ENCODE measurements around the gene UPF3A.

Gene UPF3A

GRCh38 chr13:114281351-114282040, at the start of gene UPF3A:
Gene UPF3A (plus strand): TSS chr13:114281601. CDS start chr13:114281640, 39 bp downstream.
- TF ChIP-seq POLR2AphosphoS5 (IDR thresholded peaks at IDR 0.05; ENCODE audit: borderline replicate concordance, low read depth, low read length), result peak; percentile 91
- TF ChIP-seq FOXP2 (optimal IDR thresholded peaks at IDR 0.05; ENCODE audit: control extremely low read depth, extremely low read length, insufficient read depth), result no peak
- Histone ChIP-seq H3K27ac (peak within 1 kb of the TSS; percentile 98), H3K9ac (ENCODE audit: insufficient read length) (peak within 1 kb of the TSS; percentile 99), H3K9me3 (ENCODE audit: low read depth, low read length) (no peaks in the 10 kb centered on the region), H3K4me3 (peak within 1 kb of the TSS; percentile 96), H3K36me3 (ENCODE audit: insufficient read depth, low read length) (peaks cover 29% of the 10 kb centered on the region)
- DNase-seq (ENCODE audit: low read depth, low spot score), result no peak

GRCh38 chr13:114231886-114232285, 49.5 kb upstream of the UPF3A start:
- H3K4me3 ChIP-seq, result no peak overlapping the region
- peaks cover 5% of the 10 kb centered on the region; the same call in 1 of the 2 replicates for H3K9me3 ChIP-seq (ENCODE audit: low read depth, low read length)
- H3K36me3 ChIP-seq (ENCODE audit: insufficient read depth, low read length), result peaks cover 4% of the 10 kb centered on the region; the same call in 1 of the 2 replicates
- H3K9ac ChIP-seq (ENCODE audit: insufficient read length), result no peak overlapping the region
- H3K27ac ChIP-seq, result no peak overlapping the region
- TF ChIP-seq POLR2AphosphoS5 (IDR thresholded peaks at IDR 0.05; ENCODE audit: borderline replicate concordance, low read depth, low read length), result no peak
- no peak for TF ChIP-seq FOXP2 (optimal IDR thresholded peaks at IDR 0.05; ENCODE audit: control extremely low read depth, extremely low read length, insufficient read depth)
- no peak for TF ChIP-seq EZH2 (IDR thresholded peaks at IDR 0.05)
- DNase-seq (ENCODE audit: low read depth, low spot score), result no peak

- Histone ChIP-seq H3K9me3 (ENCODE audit: low read depth, low read length) (peaks cover 5% of the 10 kb centered on the region; the same call in 1 of the 2 replicates), H3K36me3 (ENCODE audit: insufficient read depth, low read length) (peaks cover 27% of the 10 kb centered on the region), H3K4me3 (peak overlapping the region; percentile 98), H3K9ac (ENCODE audit: insufficient read length) (no peak overlapping the region), H3K27ac (0 out of 2 replicates have a peak overlapping the region, but pooled peaks have one; percentile 17)
- TF ChIP-seq POLR2AphosphoS5 (IDR thresholded peaks at IDR 0.05; ENCODE audit: borderline replicate concordance, low read depth, low read length), result no peak
- no peak for DNase-seq (ENCODE audit: low read depth, low spot score)
These were observed 47.1 kb upstream of the UPF3A start for GRCh38 chr13:114234266-114234644.

- Histone ChIP-seq H3K9me3 (ENCODE audit: low read depth, low read length) (peaks cover 5% of the 10 kb centered on the region; the same call in 1 of the 2 replicates), H3K4me3 (peak within 1 kb of the TSS; percentile 98), H3K9ac (ENCODE audit: insufficient read length) (peak within 1 kb of the TSS; percentile 85), H3K27ac (0 out of 2 replicates have a peak within 1 kb of the TSS, but pooled peaks have one; percentile 17), H3K36me3 (ENCODE audit: insufficient read depth, low read length) (peaks cover 33% of the 10 kb centered on the region)
- TF ChIP-seq FOXP2 (optimal IDR thresholded peaks at IDR 0.05; ENCODE audit: control extremely low read depth, extremely low read length, insufficient read depth) (no peak), POLR2AphosphoS5 (IDR thresholded peaks at IDR 0.05; ENCODE audit: borderline replicate concordance, low read depth, low read length) (peak; percentile 50)
- DNase-seq (ENCODE audit: low read depth, low spot score), result peak; percentile 42
These were observed 46.6 kb upstream of the UPF3A start, which contains the start of gene CDC16 for GRCh38 chr13:114234645-114235421. Gene CDC16 (plus strand): TSS chr13:114234897. CDS start chr13:114235085, 188 bp downstream.

- peak overlapping the region; percentile 85 for H3K9ac ChIP-seq (ENCODE audit: insufficient read length)
- DNase-seq (ENCODE audit: low read depth, low spot score), result no peak
- H3K4me3 ChIP-seq, result peak overlapping the region; percentile 98
- peaks cover 40% of the 10 kb centered on the region for H3K36me3 ChIP-seq (ENCODE audit: insufficient read depth, low read length)
- TF ChIP-seq POLR2AphosphoS5 (IDR thresholded peaks at IDR 0.05; ENCODE audit: borderline replicate concordance, low read depth, low read length) (no peak), EZH2 (IDR thresholded peaks at IDR 0.05) (no peak), FOXP2 (optimal IDR thresholded peaks at IDR 0.05; ENCODE audit: control extremely low read depth, extremely low read length, insufficient read depth) (no peak)
- H3K9me3 ChIP-seq (ENCODE audit: low read depth, low read length), result peaks cover 5% of the 10 kb centered on the region; the same call in 1 of the 2 replicates
- no peak overlapping the region for H3K27ac ChIP-seq
These were observed 45.7 kb upstream of the UPF3A start for GRCh38 chr13:114235697-114236096.

GRCh38 chr13:114236227-114236626, 45.2 kb upstream of the UPF3A start:
- H3K36me3 ChIP-seq (ENCODE audit: insufficient read depth, low read length), result peaks cover 45% of the 10 kb centered on the region
- H3K4me3 ChIP-seq, result peak overlapping the region; percentile 98
- no peak for DNase-seq (ENCODE audit: low read depth, low spot score)
- H3K9ac ChIP-seq (ENCODE audit: insufficient read length), result peak overlapping the region; percentile 85
- TF ChIP-seq EZH2 (IDR thresholded peaks at IDR 0.05) (no peak), FOXP2 (optimal IDR thresholded peaks at IDR 0.05; ENCODE audit: control extremely low read depth, extremely low read length, insufficient read depth) (no peak), POLR2AphosphoS5 (IDR thresholded peaks at IDR 0.05; ENCODE audit: borderline replicate concordance, low read depth, low read length) (no peak)
- H3K27ac ChIP-seq, result no peak overlapping the region
- peaks cover 5% of the 10 kb centered on the region; the same call in 1 of the 2 replicates for H3K9me3 ChIP-seq (ENCODE audit: low read depth, low read length)

GRCh38 chr13:114237415-114238112, 43.8 kb upstream of the UPF3A start:
- Histone ChIP-seq H3K9me3 (ENCODE audit: low read depth, low read length) (peaks cover 5% of the 10 kb centered on the region; the same call in 1 of the 2 replicates), H3K4me3 (no peak overlapping the region), H3K27ac (no peak overlapping the region), H3K36me3 (ENCODE audit: insufficient read depth, low read length) (peaks cover 59% of the 10 kb centered on the region), H3K9ac (ENCODE audit: insufficient read length) (no peak overlapping the region)
- no peak for DNase-seq (ENCODE audit: low read depth, low spot score)
- no peak for TF ChIP-seq POLR2AphosphoS5 (IDR thresholded peaks at IDR 0.05; ENCODE audit: borderline replicate concordance, low read depth, low read length)
- TF ChIP-seq FOXP2 (optimal IDR thresholded peaks at IDR 0.05; ENCODE audit: control extremely low read depth, extremely low read length, insufficient read depth), result no peak
- TF ChIP-seq EZH2 (IDR thresholded peaks at IDR 0.05), result no peak

- H3K9me3 ChIP-seq (ENCODE audit: low read depth, low read length), result no peaks in the 10 kb centered on the region
- TF ChIP-seq FOXP2 (optimal IDR thresholded peaks at IDR 0.05; ENCODE audit: control extremely low read depth, extremely low read length, insufficient read depth) (no peak), POLR2AphosphoS5 (IDR thresholded peaks at IDR 0.05; ENCODE audit: borderline replicate concordance, low read depth, low read length) (no peak), EZH2 (IDR thresholded peaks at IDR 0.05) (no peak)
- no peak overlapping the region for H3K9ac ChIP-seq (ENCODE audit: insufficient read length)
- H3K36me3 ChIP-seq (ENCODE audit: insufficient read depth, low read length), result peaks cover 98% of the 10 kb centered on the region
- DNase-seq (ENCODE audit: low read depth, low spot score), result no peak
- H3K4me3 ChIP-seq, result no peak overlapping the region
- no peak overlapping the region for H3K27ac ChIP-seq
These were observed 39.5 kb upstream of the UPF3A start for GRCh38 chr13:114241918-114242317.
